GM23338 (cell line): ENCODE measurements around the gene NEUROG2.

Experiments used
- CTCF ChIP-seq, 2 experiments: fragments of 200-600 bp in 1 of 2; sonication (generic) in 1 of 2; conservative IDR thresholded peaks; 2 replicates each; pipeline versions ENCODE4 v1.5.1 to v1.6.1; 2016 to 2017; ENCODE audit warnings: antibody characterized with exemption in 2 of 2, low read depth in 2 of 2, mild to moderate bottlenecking in 2 of 2, moderate library complexity in 1 of 2
- EZH2phosphoT487 ChIP-seq: fragments of 200-600 bp; sonication (generic); IDR thresholded peaks from one replicate; pipeline ENCODE4 v1.8.1; 2018; ENCODE audit warnings: antibody characterized with exemption; ENCODE audit not compliant: unreplicated experiment
- ZNF114 ChIP-seq: fragments of 250-450 bp; sonication (Bioruptor Pico); IDR thresholded peaks from 2 replicates; pipeline ENCODE4 v1.5.0; 2020; ENCODE audit warnings: mild to moderate bottlenecking, moderate library complexity

DNA sequence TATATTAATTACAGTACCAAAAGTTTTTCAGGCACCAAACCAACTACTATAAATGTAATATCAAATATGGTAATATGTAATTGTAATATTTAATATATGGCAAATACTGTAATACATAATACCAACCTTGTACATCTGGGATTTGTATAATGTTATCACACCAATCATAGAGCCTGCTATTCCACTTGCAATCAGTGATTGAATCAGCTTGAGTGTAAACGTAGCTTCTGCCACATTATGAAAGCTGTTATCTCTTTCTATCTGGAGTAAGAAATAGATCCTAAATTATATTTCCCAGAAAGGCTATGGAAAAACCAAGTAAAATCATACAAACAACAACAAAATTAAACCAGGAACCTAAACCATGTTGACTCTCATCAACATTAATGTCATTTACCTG lies 24.7 kb upstream of the NEUROG2 start:
- TF ChIP-seq ZNF114 (CRISPR knock-in tag) (no peak), CTCF (conservative IDR thresholded peaks at IDR 0.05; ENCODE audit: low read depth in 2 of 2) (no peak), EZH2phosphoT487 (no peak)
